Adrenal gland (tissue), 5 donors: Measurements from ENCODE around the gene ACVRL1.

Experiments
- POLR2A ChIP-seq, 2 donors: fragments of 450-650 bp; IDR thresholded peaks; one replicate each; pipeline ENCODE4 v1.6.1; 2017; ENCODE audit warnings: antibody characterized with exemption in 2 of 2, mild to moderate bottlenecking in 2 of 2, moderate library complexity in 1 of 2
- TF ChIP-seq, protein P1 (sequence below), 6 experiments: fragments of 450-650 bp in 4 of 6; fragments of 200-600 bp in 2 of 6; sonication (generic) in 1 of 6; IDR thresholded peaks; 1 replicate in 5 of 6; 2 replicates in 1 of 6; pipeline versions ENCODE4 v1.5.1 to v1.8.0; 2016 to 2021; ENCODE audit warnings: antibody characterized with exemption in 6 of 6, mild to moderate bottlenecking in 2 of 6, moderate library complexity in 1 of 6
- donor health status: DM: no; HTN: no; CAD: no.

DNA sequence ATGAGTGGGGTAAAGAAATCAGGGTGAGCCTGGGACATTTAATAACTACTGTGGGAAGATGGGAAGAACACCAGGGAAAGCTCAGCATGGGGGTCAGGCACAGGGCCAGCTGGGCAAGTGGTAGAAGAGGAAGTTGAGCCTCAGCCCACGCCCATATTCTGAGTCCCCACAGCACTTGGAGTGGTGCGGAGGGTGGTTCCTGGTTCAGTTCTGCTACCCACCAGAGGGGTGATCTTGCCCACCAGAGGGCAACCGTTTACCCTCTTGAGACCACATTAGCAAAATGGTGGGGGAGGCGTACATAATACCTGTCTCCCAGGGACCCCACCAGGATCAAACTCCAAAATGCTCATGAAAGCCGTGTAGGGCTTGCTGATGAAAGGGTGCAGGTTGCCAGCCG lies 36.2 kb upstream of the ACVRL1 start:
- TF ChIP-seq, protein P1, sequence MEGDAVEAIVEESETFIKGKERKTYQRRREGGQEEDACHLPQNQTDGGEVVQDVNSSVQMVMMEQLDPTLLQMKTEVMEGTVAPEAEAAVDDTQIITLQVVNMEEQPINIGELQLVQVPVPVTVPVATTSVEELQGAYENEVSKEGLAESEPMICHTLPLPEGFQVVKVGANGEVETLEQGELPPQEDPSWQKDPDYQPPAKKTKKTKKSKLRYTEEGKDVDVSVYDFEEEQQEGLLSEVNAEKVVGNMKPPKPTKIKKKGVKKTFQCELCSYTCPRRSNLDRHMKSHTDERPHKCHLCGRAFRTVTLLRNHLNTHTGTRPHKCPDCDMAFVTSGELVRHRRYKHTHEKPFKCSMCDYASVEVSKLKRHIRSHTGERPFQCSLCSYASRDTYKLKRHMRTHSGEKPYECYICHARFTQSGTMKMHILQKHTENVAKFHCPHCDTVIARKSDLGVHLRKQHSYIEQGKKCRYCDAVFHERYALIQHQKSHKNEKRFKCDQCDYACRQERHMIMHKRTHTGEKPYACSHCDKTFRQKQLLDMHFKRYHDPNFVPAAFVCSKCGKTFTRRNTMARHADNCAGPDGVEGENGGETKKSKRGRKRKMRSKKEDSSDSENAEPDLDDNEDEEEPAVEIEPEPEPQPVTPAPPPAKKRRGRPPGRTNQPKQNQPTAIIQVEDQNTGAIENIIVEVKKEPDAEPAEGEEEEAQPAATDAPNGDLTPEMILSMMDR (IDR thresholded peaks at IDR 0.05), result no peak
- TF ChIP-seq POLR2A (IDR thresholded peaks at IDR 0.05), result no peak
